Endothelial cell (in vitro differentiated cells): ENCODE data around the gene TSPAN14. TPM values are rescaled to one million over a fixed set of nuclear protein-coding genes. Genes with fewer than 3 reads are reported as not detected.

Experiments
- DNase-seq: peaks from one replicate; pipeline ENCODE4 v3.0.0; 2021; ENCODE audit warnings: low spot score
- H3K27ac Mint-ChIP-seq: one replicate; pipeline ENCODE4 v1.8.0; 2021; ENCODE audit warnings: mixed read lengths, inconsistent platforms; ENCODE audit not compliant: unreplicated experiment
- H3K27me3 Mint-ChIP-seq: one replicate; pipeline ENCODE4 v1.8.0; 2021; ENCODE audit warnings: mild to moderate bottlenecking, moderate library complexity, mixed read lengths, inconsistent platforms; ENCODE audit not compliant: unreplicated experiment
- H3K36me3 Mint-ChIP-seq: one replicate; pipeline ENCODE4 v1.8.0; 2021; ENCODE audit warnings: mild to moderate bottlenecking, low read depth, mixed read lengths, inconsistent platforms; ENCODE audit not compliant: unreplicated experiment
- H3K4me1 Mint-ChIP-seq: one replicate; pipeline ENCODE4 v1.8.0; 2021; ENCODE audit warnings: mild to moderate bottlenecking, mixed read lengths, inconsistent platforms; ENCODE audit not compliant: unreplicated experiment
- H3K4me3 Mint-ChIP-seq: one replicate; pipeline ENCODE4 v1.8.0; 2021; ENCODE audit warnings: mild to moderate bottlenecking, mixed read lengths, inconsistent platforms; ENCODE audit not compliant: unreplicated experiment
- H3K9me3 Mint-ChIP-seq: one replicate; pipeline ENCODE4 v1.8.0; 2021; ENCODE audit warnings: mixed read lengths, inconsistent platforms; ENCODE audit not compliant: unreplicated experiment
- total RNA-seq: library from RNA; stranded (reverse); fragmentation: NEBNext Ultra II Directional; extraction: Animal tissue kit (Norgen Biotek cat#: 25700); gene quantifications from one replicate; pipeline ENCODE4 v1.2.1, GENCODE V29; 2021; ENCODE audit not compliant: unreplicated experiment
- TF ChIP-seq, protein P1 (sequence below): fragments of 200-600 bp; sonication (generic); IDR thresholded peaks from one replicate; pipeline ENCODE4 v1.5.0; 2021; ENCODE audit warnings: antibody characterized with exemption; ENCODE audit not compliant: unreplicated experiment

The TSPAN14 gene
- total RNA-seq, 1 donor from 2014 or later, result 147 TPM

DNA sequence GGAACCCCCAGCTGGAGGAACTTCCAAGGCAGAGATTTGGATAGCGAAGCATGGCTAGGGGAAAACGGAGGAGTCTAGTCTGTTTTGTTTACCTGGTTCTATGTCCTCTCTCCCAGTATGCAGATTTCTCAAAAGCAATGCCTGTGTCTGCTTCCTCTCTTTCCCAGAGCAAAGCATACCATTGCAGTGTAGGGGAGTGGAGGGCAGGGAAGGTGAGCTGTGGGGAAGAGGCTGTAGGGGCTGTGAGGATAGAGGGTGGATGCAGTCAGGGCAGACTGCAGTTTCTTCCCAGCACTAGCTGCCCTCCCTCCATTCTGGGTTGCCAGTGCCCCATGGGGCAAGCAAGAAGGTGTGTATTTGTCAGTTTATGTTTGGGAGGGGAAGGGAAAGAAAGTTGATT is 16.9 kb upstream of the TSPAN14 start:
- H3K4me1 Mint-ChIP-seq, result peaks cover 9% of the 10 kb centered on the region
- H3K4me3 Mint-ChIP-seq, result no peak overlapping the region
- peak overlapping the region; percentile 26 for H3K27ac Mint-ChIP-seq

DNA sequence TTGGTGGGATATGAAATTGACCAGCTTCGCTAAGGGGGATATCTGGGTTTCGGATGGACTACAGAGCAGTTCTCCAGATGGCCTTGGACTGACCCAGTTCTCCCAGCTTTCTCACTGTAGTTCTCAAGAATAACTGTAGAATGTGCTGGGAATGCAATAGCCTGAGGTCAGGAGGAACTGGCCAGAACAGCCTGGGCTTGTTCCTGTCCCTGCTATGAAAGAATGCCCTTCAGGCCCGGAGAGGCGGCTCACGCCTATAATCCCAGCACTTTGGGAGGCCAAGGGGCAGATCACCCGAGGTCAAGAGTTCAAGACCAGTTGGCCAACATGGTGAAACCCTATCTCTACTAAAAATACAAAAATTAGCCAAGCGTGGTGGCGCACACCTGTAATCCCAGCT is 12.3 kb upstream of the TSPAN14 start:
- Mint-ChIP-seq H3K36me3 (no peaks in the 10 kb centered on the region), H3K4me1 (peaks cover 21% of the 10 kb centered on the region), H3K4me3 (no peak overlapping the region), H3K27me3 (peaks cover 12% of the 10 kb centered on the region), H3K9me3 (no peaks in the 10 kb centered on the region), H3K27ac (no peak overlapping the region)
- TF ChIP-seq, protein P1, sequence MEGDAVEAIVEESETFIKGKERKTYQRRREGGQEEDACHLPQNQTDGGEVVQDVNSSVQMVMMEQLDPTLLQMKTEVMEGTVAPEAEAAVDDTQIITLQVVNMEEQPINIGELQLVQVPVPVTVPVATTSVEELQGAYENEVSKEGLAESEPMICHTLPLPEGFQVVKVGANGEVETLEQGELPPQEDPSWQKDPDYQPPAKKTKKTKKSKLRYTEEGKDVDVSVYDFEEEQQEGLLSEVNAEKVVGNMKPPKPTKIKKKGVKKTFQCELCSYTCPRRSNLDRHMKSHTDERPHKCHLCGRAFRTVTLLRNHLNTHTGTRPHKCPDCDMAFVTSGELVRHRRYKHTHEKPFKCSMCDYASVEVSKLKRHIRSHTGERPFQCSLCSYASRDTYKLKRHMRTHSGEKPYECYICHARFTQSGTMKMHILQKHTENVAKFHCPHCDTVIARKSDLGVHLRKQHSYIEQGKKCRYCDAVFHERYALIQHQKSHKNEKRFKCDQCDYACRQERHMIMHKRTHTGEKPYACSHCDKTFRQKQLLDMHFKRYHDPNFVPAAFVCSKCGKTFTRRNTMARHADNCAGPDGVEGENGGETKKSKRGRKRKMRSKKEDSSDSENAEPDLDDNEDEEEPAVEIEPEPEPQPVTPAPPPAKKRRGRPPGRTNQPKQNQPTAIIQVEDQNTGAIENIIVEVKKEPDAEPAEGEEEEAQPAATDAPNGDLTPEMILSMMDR, result no peak
- DNase-seq, result no peak

More for the DNA sequence above, 16.9 kb upstream of the TSPAN14 start:
- DNase-seq, result no peak
- H3K9me3 Mint-ChIP-seq, result no peaks in the 10 kb centered on the region
- TF ChIP-seq, protein P1, result no peak
- H3K27me3 Mint-ChIP-seq, result peaks cover 2% of the 10 kb centered on the region
- H3K36me3 Mint-ChIP-seq, result peaks cover 8% of the 10 kb centered on the region

DNA sequence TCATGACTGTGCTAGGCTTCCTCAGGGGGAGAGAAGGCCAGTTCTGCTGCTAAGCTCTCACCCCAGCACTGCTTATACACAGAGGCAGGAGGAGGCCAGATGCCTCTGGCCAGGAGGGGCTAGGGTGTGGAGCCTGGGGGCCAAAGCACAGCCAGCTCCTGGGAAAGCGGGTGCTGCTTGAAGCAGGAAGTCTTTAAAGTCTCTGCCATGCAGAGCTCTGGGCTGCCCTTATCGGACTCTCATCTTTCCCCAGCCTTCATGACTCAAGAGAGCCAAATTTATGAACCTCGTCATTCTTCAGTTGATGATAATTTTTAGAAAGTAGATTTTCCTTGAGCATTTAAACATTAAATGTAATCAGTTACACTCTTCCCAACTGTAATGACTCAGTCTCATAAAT is 11.2 kb upstream of the TSPAN14 start:
- H3K4me1 Mint-ChIP-seq, result peaks cover 20% of the 10 kb centered on the region
- no peak for DNase-seq

DNA sequence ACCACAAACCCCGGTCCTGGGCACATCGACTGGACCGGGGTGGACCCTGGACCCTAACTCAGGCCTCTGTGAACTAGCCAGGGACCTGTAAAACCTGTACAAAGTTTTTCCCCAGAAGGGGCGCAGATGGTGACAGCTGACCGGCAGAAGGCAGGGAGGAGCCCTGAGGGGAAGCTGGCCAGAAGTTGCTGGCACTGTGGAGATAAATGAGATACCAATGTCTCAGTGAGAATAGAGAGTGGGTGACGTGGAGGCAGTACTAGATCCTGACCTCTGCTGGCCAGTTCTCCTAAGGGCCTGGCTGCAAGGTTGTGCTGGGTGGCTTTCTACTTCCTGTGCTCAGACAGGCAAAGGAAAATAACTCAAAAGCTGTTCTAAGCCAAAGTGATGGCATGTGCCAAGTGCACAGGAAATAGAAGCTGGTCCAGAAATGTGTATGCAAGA is 10.6 kb upstream of the TSPAN14 start:
- TF ChIP-seq, protein P1, result no peak
- Mint-ChIP-seq H3K4me1 (peaks cover 24% of the 10 kb centered on the region), H3K4me3 (no peak overlapping the region), H3K27ac (no peak overlapping the region), H3K27me3 (peaks cover 17% of the 10 kb centered on the region), H3K36me3 (peaks cover 4% of the 10 kb centered on the region), H3K9me3 (no peaks in the 10 kb centered on the region)
- peak; percentile 23 for DNase-seq

More for the DNA sequence above, 11.2 kb upstream of the TSPAN14 start:
- H3K4me3 Mint-ChIP-seq, result no peak overlapping the region
- H3K27ac Mint-ChIP-seq, result no peak overlapping the region
- no peaks in the 10 kb centered on the region for H3K9me3 Mint-ChIP-seq
- TF ChIP-seq, protein P1, result no peak
- H3K27me3 Mint-ChIP-seq, result peaks cover 14% of the 10 kb centered on the region
- H3K36me3 Mint-ChIP-seq, result peaks cover 4% of the 10 kb centered on the region

DNA sequence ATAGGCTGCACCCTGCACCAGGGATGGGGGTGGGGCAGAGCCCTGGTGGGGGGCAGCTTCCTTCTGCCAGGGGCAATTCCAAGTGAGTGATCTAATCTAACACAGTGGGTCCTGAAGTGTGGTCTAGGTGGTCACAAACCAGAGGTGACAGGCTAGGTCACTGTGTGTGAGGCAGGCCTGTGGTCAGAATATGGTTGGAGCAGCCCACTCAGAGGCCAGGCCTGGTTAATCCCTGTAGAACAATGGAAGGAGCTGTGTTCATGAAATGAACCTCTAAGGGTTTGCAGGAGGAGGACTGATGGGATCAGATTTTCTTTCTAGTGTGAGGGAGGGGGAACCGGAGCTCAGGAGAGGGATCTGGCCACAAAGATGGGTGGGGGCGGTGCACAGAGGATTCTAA is 10.0 kb upstream of the TSPAN14 start:
- TF ChIP-seq, protein P1, result no peak
- Mint-ChIP-seq H3K27ac (no peak overlapping the region), H3K4me3 (no peak overlapping the region)

More for the DNA sequence above, 10.0 kb upstream of the TSPAN14 start:
- Mint-ChIP-seq H3K4me1 (peaks cover 24% of the 10 kb centered on the region), H3K36me3 (peaks cover 4% of the 10 kb centered on the region), H3K27me3 (peaks cover 21% of the 10 kb centered on the region), H3K9me3 (no peaks in the 10 kb centered on the region)
- no peak for DNase-seq
